GM10266 (cell line): ENCODE data around the gene TREML4.

ENCODE experiments used
- DNase-seq: peaks from one replicate; pipeline ENCODE4 v3.0.0; 2012; ENCODE audit errors: extremely low spot score
- CTCF ChIP-seq: IDR thresholded peaks from 2 replicates; pipeline ENCODE4 v1.5.1; 2012; ENCODE audit warnings: mild to moderate bottlenecking, low read depth; ENCODE audit not compliant: control insufficient read depth, insufficient read depth; ENCODE audit errors: missing control alignments

The TREML4 gene

DNA sequence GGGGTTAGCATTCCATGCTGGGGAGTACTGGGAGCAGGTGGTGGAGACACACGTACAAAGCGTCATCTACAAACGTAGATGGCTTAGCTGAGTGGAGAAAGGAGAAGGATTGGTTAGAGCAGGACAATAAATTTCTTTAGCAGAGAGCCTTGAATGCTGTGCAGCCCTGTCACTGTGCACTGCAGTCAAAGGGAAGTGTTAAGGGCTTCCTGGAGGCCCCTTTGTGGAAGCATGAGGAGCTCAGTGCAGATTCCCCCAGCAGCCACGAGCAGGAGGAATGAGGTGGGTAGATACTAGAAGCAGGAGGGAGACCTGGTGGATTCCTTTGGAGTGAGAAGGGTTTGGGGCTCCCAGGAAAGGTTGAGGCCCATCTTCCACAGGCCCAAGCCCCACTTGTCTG, 6.1 kb upstream of the TREML4 start:
- TF ChIP-seq CTCF: no peak
- no peak for DNase-seq

DNA sequence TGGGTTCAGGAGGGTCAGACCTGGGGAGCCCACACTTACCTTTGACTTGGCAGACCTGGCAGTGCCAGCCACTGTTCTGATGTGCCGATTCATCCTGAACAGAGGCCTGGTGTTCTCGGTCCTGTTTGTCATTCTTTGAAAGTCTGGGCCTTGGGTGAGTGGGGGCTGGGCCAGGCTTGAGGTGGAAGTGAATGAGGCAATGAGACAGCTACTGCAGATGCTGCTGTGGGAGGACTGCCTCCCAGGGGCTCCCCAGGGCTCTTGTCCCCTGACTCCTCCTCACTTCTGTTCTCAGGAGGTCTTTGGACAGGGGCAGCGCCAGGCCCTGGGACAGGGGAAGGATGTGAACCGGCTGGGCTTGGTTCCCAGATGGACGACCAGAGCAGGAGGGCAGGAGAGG, 5.6 kb upstream of the TREML4 start:
- TF ChIP-seq CTCF: no peak

GRCh38 chr6:41224800-41225199, 3.3 kb upstream of the TREML4 start:
- no peak for TF ChIP-seq CTCF
- no peak for DNase-seq

More for the DNA sequence above, 5.6 kb upstream of the TREML4 start:
- DNase-seq: no peak

- DNase-seq: no peak
- TF ChIP-seq CTCF: no peak
These were observed 1.4 kb upstream of the TREML4 start for GRCh38 chr6:41226752-41227151.

- DNase-seq: no peak
- no peak for TF ChIP-seq CTCF
These were observed 467 bp downstream of the TREML4 start for GRCh38 chr6:41228616-41229015.

DNA sequence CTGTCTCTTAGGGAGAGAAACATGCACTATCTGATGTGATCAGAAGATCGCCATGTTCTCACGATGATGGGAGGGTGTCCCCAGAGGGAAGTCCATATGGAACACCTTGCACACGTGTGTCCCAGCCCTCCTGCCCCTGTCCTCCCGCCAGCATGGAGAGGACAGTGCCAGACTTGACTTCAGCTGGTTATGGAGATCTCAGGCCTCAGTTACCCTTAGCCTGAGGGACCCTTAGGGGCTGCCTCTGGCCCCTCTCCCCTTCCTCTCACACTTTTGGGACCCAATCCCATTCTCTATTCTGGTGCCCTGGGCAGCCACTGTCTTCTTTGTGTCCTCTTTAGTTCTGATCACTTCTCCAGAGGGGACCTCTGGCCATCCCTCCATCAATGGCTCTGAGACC, 1.6 kb downstream of the TREML4 start:
- no peak for TF ChIP-seq CTCF
- no peak for DNase-seq

GRCh38 chr6:41231246-41231645, 3.1 kb downstream of the TREML4 start:
- DNase-seq: no peak
- no peak for TF ChIP-seq CTCF
